ENCODE results near the gene ACTL10. TPM values are rescaled to one million over a fixed set of nuclear protein-coding genes. Genes with fewer than 3 reads are reported as not detected.
A peak's percentile ranks its signal among the peaks of the same experiment; 100 is the strongest.
"Not testable (repeated sequence)": the region's sequence is repeated elsewhere in the genome, so short reads cannot be mapped to it uniquely, and the experiment has no call there.

The ACTL10 gene
- total RNA-seq, 8 experiments from 2014 or later = 0.36 to 4.4 (median 1.6) TPM

DNA sequence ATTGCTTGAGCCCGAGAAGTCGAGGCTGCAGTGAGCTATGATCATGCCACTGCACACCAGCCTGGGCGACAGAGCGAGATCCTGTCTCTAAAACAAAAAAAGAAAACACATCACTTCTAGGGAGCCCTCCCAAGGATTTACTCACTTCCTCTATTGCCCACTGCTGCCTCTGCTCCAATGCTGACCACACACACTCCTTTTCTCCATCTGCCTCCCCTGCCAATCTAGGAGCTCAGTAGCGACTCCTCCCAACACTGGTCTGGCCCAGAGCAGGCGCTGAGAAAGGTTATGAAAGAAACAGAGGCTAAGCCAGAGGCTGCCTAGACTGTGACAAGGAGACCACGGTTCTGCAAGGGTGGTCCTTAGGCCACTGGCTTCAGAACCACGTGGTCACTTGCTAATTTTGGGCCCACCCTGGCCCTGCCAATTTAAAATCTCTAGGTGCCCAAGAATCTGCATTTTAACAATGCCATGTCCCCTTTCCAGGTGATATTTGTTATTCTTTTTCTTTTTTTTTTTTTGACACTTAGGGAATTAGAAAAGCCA lies 20.7 kb downstream of the ACTL10 start:
- no peak for ATAC-seq (replicated peaks in 6 of 8)
- in situ Hi-C loops (cut with MboI; ENCODE audit: low pct_unique_long_range_greater_than_20kb in 2 of 9, low sequenced_read_pairs in 9 of 9, unreplicated experiment in 9 of 9) = no loop called here
- 37 to 94% (median 74%) methylated on average over 2 to 6 of the region's 8 CpGs; no CpG with 5 or more reads in 3 of the 10 experiments for WGBS, 10 experiments
- no peak overlapping the region for H3K4me3 ChIP-seq
- no peak overlapping the region for H3K27ac ChIP-seq
- peaks cover 8 to 11% of the 10 kb centered on the region in 2 donors for H3K4me1 ChIP-seq (replicated peaks in 1 of 2)

DNA sequence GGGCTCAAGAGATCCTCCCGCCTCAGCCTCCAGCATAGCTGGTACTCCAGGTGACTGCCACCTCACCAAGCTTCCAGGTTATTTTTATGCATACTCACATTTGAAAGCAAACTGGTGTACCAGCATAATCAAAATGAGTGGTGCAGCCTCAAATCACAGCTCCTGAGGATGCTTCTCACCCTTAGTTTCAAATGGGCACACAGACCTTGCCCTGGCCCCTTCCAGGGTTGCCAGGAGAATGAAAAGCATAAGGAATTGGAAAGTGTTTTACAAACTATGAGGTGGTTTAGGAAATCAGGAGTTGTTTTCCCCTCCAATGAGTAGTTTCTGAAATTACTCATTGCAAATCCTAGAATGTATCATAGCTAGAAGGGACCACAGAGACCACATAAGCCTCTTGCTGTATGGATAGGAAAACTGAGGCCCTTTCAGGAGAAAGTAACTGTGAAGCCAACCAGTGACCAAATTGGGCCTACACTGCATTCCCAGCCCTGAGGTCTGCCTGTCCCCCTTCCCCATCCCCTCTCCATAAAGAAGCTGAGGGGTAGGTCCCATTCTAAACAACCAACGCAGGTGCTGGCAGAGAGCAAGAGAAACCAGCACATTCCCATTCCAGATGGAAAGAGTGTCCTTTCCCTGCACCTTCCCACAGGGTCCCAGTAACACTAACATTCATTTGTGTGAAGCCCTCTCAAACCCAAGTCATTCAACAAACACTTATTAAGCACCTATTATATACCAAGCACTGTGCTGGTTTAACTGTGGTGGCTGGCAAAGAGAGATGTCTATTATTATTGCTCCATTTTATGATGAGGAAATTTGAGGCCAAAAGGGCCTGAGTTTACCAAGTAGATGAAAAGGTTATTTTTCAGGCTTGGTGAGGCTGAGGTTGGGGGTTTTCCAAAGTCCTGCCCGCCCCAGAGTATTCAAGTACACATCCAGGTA lies 21.5 kb downstream of the ACTL10 start:
- 67 to 100% (median 100%) methylated on average over 1 to 3 of the region's 3 CpGs; no CpG with 5 or more reads in 1 of the 10 experiments for WGBS, 10 experiments
- Histone ChIP-seq H3K4me1 (replicated peaks in 1 of 2) (peaks cover 9 to 13% of the 10 kb centered on the region in 2 donors), H3K4me3 (no peak overlapping the region), H3K27ac (no peak overlapping the region)
- in situ Hi-C loops (cut with MboI; ENCODE audit: low pct_unique_long_range_greater_than_20kb in 2 of 9, low sequenced_read_pairs in 9 of 9, unreplicated experiment in 9 of 9) = no loop called here
- no peak for ATAC-seq (replicated peaks in 6 of 8)

- H3K4me3 ChIP-seq = no peak overlapping the region
- 83 to 100% (median 98%) methylated on average over 1 to 3 of the region's 3 CpGs; no CpG with 5 or more reads in 4 of the 10 experiments for WGBS, 10 experiments
- in situ Hi-C loops (cut with MboI; ENCODE audit: low pct_unique_long_range_greater_than_20kb in 2 of 9, low sequenced_read_pairs in 9 of 9, unreplicated experiment in 9 of 9) = no loop called here
These were observed 22.2 kb downstream of the ACTL10 start for GRCh38 chr20:33688938-33689424.

DNA sequence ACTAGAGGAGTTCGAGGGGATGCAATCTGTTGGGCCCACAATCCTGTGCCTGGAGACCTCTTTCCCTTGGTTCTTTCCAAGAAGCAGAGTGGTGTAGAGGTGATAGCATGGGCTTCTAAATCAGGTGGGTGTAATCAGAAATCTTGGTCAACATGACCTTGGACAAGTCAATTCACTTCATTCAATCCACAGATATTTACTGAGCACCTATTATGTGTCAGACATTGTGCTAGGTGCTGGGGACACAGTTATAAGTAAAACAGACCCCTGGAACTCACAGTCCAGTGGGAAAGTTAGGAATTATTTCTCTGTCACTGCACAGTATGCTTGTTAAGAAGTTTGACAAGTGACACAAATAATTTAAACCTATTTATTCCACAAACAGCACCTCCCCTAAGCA lies 22.8 kb downstream of the ACTL10 start:
- Histone ChIP-seq H3K4me3 (no peak overlapping the region), H3K4me1 (replicated peaks in 1 of 2) (peaks cover 17 to 21% of the 10 kb centered on the region in 2 donors), H3K27ac (no peak overlapping the region)
- no peak for ATAC-seq (replicated peaks in 6 of 8)
- WGBS, 10 experiments = 100% methylated on average over 1 of the region's 1 CpG; no CpG with 5 or more reads in 9 of the 10 experiments
- in situ Hi-C loops (cut with MboI; ENCODE audit: low pct_unique_long_range_greater_than_20kb in 2 of 9, low sequenced_read_pairs in 9 of 9, unreplicated experiment in 9 of 9) = no loop called here

More at GRCh38 chr20:33688938-33689424, 22.2 kb downstream of the ACTL10 start:
- Histone ChIP-seq H3K4me1 (replicated peaks in 1 of 2) (peaks cover 16 to 21% of the 10 kb centered on the region in 2 donors), H3K27ac (no peak overlapping the region)
- no peak for ATAC-seq (replicated peaks in 6 of 8)

DNA sequence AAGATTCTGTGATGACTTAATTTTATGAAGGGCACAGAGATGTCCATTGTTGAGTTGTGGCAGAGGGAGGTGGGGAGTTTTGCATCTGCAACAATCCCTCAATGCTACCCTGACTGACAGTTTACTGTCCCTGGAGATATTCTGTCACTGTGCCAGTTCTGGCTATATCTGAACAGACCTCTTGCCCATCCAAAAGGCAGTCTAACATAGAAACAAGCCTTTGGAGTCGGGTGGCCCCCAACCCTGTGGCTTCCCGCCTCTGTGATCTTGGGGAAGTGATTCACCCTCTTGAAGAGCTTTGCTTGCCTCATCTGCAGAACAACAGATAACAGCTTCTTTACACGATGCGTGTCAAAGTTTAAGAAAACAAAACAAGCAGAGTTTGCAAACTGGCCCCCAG lies 23.2 kb downstream of the ACTL10 start:
- in situ Hi-C loops (cut with MboI; ENCODE audit: low pct_unique_long_range_greater_than_20kb in 2 of 9, low sequenced_read_pairs in 9 of 9, unreplicated experiment in 9 of 9) = no loop called here
- no peak overlapping the region for H3K4me3 ChIP-seq

DNA sequence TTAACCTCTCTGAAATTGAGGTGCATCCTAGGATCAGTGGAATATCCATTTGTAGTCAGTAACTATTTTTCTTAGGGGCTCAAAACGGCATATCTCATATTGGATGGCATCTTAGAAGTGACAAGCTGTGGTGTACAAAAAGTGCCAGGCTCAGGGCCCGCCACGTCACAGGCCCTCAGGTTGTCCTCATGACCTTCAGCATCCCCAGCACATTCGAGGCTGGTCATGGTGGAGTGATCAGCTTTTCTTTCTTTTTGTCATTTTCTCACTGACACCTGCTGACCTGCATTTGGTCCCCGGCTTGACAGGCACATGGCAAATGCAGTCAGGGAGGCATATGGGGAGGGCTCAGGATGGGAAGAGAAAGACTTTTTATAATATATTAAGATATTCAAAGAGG lies 26.5 kb downstream of the ACTL10 start:
- Histone ChIP-seq H3K4me1 (replicated peaks in 1 of 2) (peaks cover 11 to 13% of the 10 kb centered on the region in 2 donors), H3K27ac (no peak overlapping the region), H3K4me3 (no peak overlapping the region)
- peak in 3 of 8 experiments; percentile 5 to 23 (median 19) for ATAC-seq (replicated peaks in 6 of 8)
- in situ Hi-C loops (cut with MboI; ENCODE audit: low pct_unique_long_range_greater_than_20kb in 2 of 9, low sequenced_read_pairs in 9 of 9, unreplicated experiment in 9 of 9) = no loop called here
- WGBS, 10 experiments = 64 to 100% (median 81%) methylated on average over 1 to 4 of the region's 5 CpGs; no CpG with 5 or more reads in 2 of the 10 experiments

More for the DNA sequence above, 23.2 kb downstream of the ACTL10 start:
- 0 to 80% (median 32%) methylated on average over 1 to 4 of the region's 4 CpGs; no CpG with 5 or more reads in 2 of the 10 experiments for WGBS, 10 experiments
- Histone ChIP-seq H3K4me1 (replicated peaks in 1 of 2) (peaks cover 13 to 18% of the 10 kb centered on the region in 2 donors), H3K27ac (no peak overlapping the region)
- no peak for ATAC-seq (replicated peaks in 6 of 8)

- 29 to 80% (median 76%) methylated on average over 1 to 4 of the region's 17 CpGs; no CpG with 5 or more reads in 4 of the 10 experiments for WGBS, 10 experiments
- Histone ChIP-seq H3K4me1 (replicated peaks in 1 of 2) (peaks cover 11 to 13% of the 10 kb centered on the region in 2 donors), H3K27ac (no peak overlapping the region), H3K4me3 (no peak overlapping the region)
- in situ Hi-C loops (cut with MboI; ENCODE audit: low pct_unique_long_range_greater_than_20kb in 2 of 9, low sequenced_read_pairs in 9 of 9, unreplicated experiment in 9 of 9) = no loop called here
- peak; percentile 23 to 87 (median 84) for ATAC-seq (replicated peaks in 6 of 8)
These were observed 27.2 kb downstream of the ACTL10 start for GRCh38 chr20:33693741-33694638.

GRCh38 chr20:33694639-33695012 lies 27.9 kb downstream of the ACTL10 start:
- H3K4me1 ChIP-seq (replicated peaks in 1 of 2) = peaks cover 11 to 13% of the 10 kb centered on the region in 2 donors
- H3K4me3 ChIP-seq = no peak overlapping the region
- in situ Hi-C loops (cut with MboI; ENCODE audit: low pct_unique_long_range_greater_than_20kb in 2 of 9, low sequenced_read_pairs in 9 of 9, unreplicated experiment in 9 of 9) = no loop called here
- H3K27ac ChIP-seq = no peak overlapping the region
- ATAC-seq (replicated peaks in 6 of 8) = peak in 5 of 8 experiments; percentile 11 to 48 (median 19)
- 30 to 100% (median 60%) methylated on average over 1 to 2 of the region's 6 CpGs; no CpG with 5 or more reads in 6 of the 10 experiments for WGBS, 10 experiments

GRCh38 chr20:33696448-33696847 lies 29.7 kb downstream of the ACTL10 start:
- Histone ChIP-seq H3K4me3 (no peak overlapping the region), H3K4me1 (replicated peaks in 1 of 2) (peaks cover 11 to 13% of the 10 kb centered on the region in 2 donors), H3K27ac (no peak overlapping the region)
- in situ Hi-C loops (cut with MboI; ENCODE audit: low pct_unique_long_range_greater_than_20kb in 2 of 9, low sequenced_read_pairs in 9 of 9, unreplicated experiment in 9 of 9) = no loop called here
- ATAC-seq (replicated peaks in 6 of 8) = no peak
- 52 to 92% (median 74%) methylated on average over 1 to 4 of the region's 4 CpGs; no CpG with 5 or more reads in 3 of the 10 experiments for WGBS, 10 experiments

DNA sequence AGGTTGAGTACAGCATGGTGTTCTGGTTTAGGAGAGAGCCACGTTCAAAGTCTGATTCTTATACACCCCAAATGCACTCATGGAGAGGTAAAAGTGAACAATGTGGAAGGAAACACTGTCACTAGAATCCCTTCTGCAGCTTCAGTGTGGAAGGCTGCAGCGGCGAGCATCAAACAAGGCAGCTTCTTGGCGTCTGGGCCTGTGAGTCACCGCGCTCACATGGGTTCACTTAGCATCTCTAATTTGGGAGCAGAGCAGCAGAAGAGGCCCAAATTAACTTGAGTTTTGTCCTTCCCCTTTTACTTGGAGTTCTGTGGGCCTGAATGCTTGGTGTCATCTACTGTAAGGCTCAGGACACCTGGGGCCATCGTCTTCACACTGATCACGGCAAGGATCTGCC lies 30.4 kb downstream of the ACTL10 start:
- H3K4me1 ChIP-seq (replicated peaks in 1 of 2) = peaks cover 11 to 13% of the 10 kb centered on the region in 2 donors
- no peak overlapping the region for H3K4me3 ChIP-seq
- 0 to 84% (median 49%) methylated on average over 1 to 7 of the region's 8 CpGs; no CpG with 5 or more reads in 2 of the 10 experiments for WGBS, 10 experiments
- no peak overlapping the region for H3K27ac ChIP-seq
- in situ Hi-C loops (cut with MboI; ENCODE audit: low pct_unique_long_range_greater_than_20kb in 2 of 9, low sequenced_read_pairs in 9 of 9, unreplicated experiment in 9 of 9) = no loop called here
- peak in 3 of 8 experiments; percentile 52 to 99 (median 96) for ATAC-seq (replicated peaks in 6 of 8)

- H3K27ac ChIP-seq; ATAC-seq (replicated peaks in 6 of 8); H3K4me3 ChIP-seq; H3K4me1 ChIP-seq (replicated peaks in 1 of 2); in situ Hi-C loops (cut with MboI; ENCODE audit: low pct_unique_long_range_greater_than_20kb in 2 of 9, low sequenced_read_pairs in 9 of 9, unreplicated experiment in 9 of 9): not testable (repeated sequence)
- no CpG with 5 or more reads among the region's 27 CpGs for whole genome bisulfite sequencing, 10 experiments
These were observed 32.2 kb downstream of the ACTL10 start for GRCh38 chr20:33698966-33699365.

DNA sequence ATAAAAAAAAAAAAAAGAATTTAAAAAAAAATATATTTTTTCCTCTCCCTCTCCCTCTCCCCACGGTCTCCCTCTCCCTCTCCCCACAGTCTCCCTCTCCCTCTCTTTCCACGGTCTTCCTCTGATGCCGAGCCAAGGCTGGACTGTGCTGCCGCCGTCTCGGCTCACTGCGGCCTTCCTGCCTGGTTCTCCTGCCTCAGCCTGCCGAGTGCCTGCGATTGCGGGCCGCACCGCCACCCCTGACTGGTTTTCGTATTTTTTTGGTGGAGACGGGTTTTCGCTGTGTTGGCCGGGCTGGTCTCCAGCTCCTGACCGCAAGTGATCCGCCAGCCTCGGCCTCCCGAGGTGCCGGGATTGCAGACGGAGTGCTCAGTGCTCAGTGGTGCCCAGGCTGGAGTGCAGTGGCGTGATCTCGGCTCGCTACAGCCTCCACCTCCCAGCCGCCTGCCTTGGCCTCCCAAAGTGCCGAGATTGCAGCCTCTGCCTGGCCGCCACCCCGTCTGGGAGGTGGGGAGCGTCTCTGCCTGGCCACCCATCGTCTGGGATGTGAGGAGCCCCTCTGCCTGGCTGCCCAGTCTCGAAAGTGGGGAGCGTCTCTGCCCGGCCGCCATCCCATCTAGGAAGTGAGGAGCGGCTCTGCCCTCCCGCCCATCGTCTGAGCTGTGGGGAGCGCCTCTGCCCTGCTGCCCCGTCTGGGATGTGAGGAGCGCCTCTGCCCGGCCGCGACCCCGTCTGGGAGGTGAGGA lies 34.1 kb downstream of the ACTL10 start:
- ATAC-seq (replicated peaks in 6 of 8); in situ Hi-C loops (cut with MboI; ENCODE audit: low pct_unique_long_range_greater_than_20kb in 2 of 9, low sequenced_read_pairs in 9 of 9, unreplicated experiment in 9 of 9); H3K27ac ChIP-seq; H3K4me3 ChIP-seq; H3K4me1 ChIP-seq (replicated peaks in 1 of 2): not testable (repeated sequence)
- no CpG with 5 or more reads among the region's 45 CpGs for WGBS, 10 experiments

All from motor neuron (in vitro differentiated cells).